H1 (cell line): ENCODE results near the gene COPS9. TPM values are rescaled to one million over a fixed set of nuclear protein-coding genes. Genes with fewer than 3 reads are reported as not detected.

Experiments
- CTCF ChIA-PET: fragments of 300-600 bp; sonication (Branson Sonifier 250); formaldehyde crosslinking; loops from one replicate; lab custom pipeline; 2021; ENCODE audit not compliant: partially characterized antibody; lab: Charles Lee
- POLR2A ChIA-PET: fragments of 300-600 bp; sonication (Branson Sonifier 250); formaldehyde crosslinking; loops from one replicate; lab custom pipeline; 2021; ENCODE audit warnings: inconsistent platforms; ENCODE audit not compliant: partially characterized antibody; lab: Charles Lee
- DNase-seq, 2 experiments: peaks; one replicate each; pipeline versions ENCODE4 v3.0.0 to v3.0.0-alpha.2; 2010 to 2022; ENCODE audit warnings: low spot score in 2 of 2, low read depth in 1 of 2, mixed read lengths in 1 of 2
- FAIRE-seq: peaks from 2 replicates; lab custom pipeline; 2011; peaks lifted over from hg19 to GRCh38; lab: Jason Lieb, UNC
- H2AFZ ChIP-seq: 2 replicates; pipeline ENCODE4 v1.8.1; 2012; ENCODE audit warnings: low read length, inconsistent platforms
- H2AK5ac ChIP-seq: 2 replicates; pipeline ENCODE4 v1.6.1; 2013; ENCODE audit warnings: low read depth, low read length
- H2BK120ac ChIP-seq: replicated peaks from 2 replicates; pipeline ENCODE3; 2013; ENCODE audit warnings: low read depth, low read length, inconsistent platforms
- H2BK12ac ChIP-seq: 2 replicates; pipeline ENCODE4 v1.6.1; 2013; ENCODE audit warnings: low read depth, low read length
- H2BK15ac ChIP-seq: 2 replicates; pipeline ENCODE4 v1.6.1; 2013; ENCODE audit warnings: low read length
- H2BK20ac ChIP-seq: 2 replicates; pipeline ENCODE4 v1.6.1; 2013; ENCODE audit warnings: low read length
- H2BK5ac ChIP-seq: 2 replicates; pipeline ENCODE4 v1.6.1; 2013; ENCODE audit warnings: low read depth, low read length
- H3K14ac ChIP-seq: 2 replicates; pipeline ENCODE4 v1.6.1; 2013; ENCODE audit warnings: inconsistent platforms; ENCODE audit not compliant: insufficient read length
- H3K18ac ChIP-seq: 2 replicates; pipeline ENCODE4 v1.6.1; 2013; ENCODE audit warnings: low read length; ENCODE audit errors: extremely low read depth
- H3K23ac ChIP-seq: 2 replicates; pipeline ENCODE4 v1.6.1; 2013; ENCODE audit warnings: inconsistent platforms; ENCODE audit not compliant: insufficient read length
- H3K23me2 ChIP-seq: 2 replicates; pipeline ENCODE4 v1.6.1; 2013; ENCODE audit warnings: low read depth, low read length
- H3K27ac ChIP-seq: 2 replicates; pipeline ENCODE4 v1.6.1; 2011; ENCODE audit warnings: low read depth, low read length, inconsistent platforms
- H3K27me3 ChIP-seq, 4 experiments: replicated peaks in 1 of 4; 1 replicate in 1 of 4; 2 replicates in 3 of 4; pipeline versions ENCODE4 v1.6.1 to v1.8.1; 2011 to 2013; ENCODE audit warnings: low read length in 3 of 4, mild to moderate bottlenecking in 3 of 4, inconsistent platforms in 2 of 4, mixed read lengths in 2 of 4, moderate library complexity in 1 of 4; ENCODE audit not compliant: control insufficient read depth in 3 of 4, insufficient read depth in 3 of 4; ENCODE audit errors: extremely low read depth in 1 of 4
- H3K36me3 ChIP-seq, 4 experiments: 2 replicates each; pipeline versions ENCODE4 v1.6.1 to v1.8.1; 2011 to 2013; ENCODE audit warnings: mild to moderate bottlenecking in 4 of 4, low read length in 3 of 4, moderate library complexity in 2 of 4, control low read depth in 1 of 4, inconsistent platforms in 1 of 4; ENCODE audit not compliant: insufficient read depth in 4 of 4, control insufficient read depth in 2 of 4
- H3K4ac ChIP-seq: replicated peaks from 2 replicates; pipeline ENCODE3; 2013; ENCODE audit warnings: low read length, low read depth, mixed read lengths, inconsistent platforms; ENCODE audit not compliant: insufficient read length
- H3K4me1 ChIP-seq, 4 experiments: replicated peaks in 1 of 4; 1 replicate in 1 of 4; 2 replicates in 3 of 4; pipeline versions ENCODE4 v1.6.1 to v1.8.1; 2011 to 2013; ENCODE audit warnings: low read length in 3 of 4, inconsistent platforms in 2 of 4, mixed read lengths in 1 of 4; ENCODE audit not compliant: insufficient read depth in 4 of 4, control insufficient read depth in 3 of 4
- H3K4me2 ChIP-seq, 2 experiments: 2 replicates each; pipeline versions ENCODE4 v1.6.1 to v1.8.1; 2011 to 2013; ENCODE audit warnings: low read depth in 2 of 2, low read length in 2 of 2, control low read depth in 1 of 2, inconsistent platforms in 1 of 2, mild to moderate bottlenecking in 1 of 2; ENCODE audit not compliant: insufficient read depth in 1 of 2
- H3K4me3 ChIP-seq, 4 experiments: fragments of 200-600, 300-600 bp in 1 of 4; sonication (generic), shearing (Covaris generic), sonication (Bioruptor Twin) in 1 of 4; 2 replicates each; pipeline versions ENCODE4 v1.5.1 to v1.8.1; 2011 to 2016; ENCODE audit warnings: low read length in 4 of 4, low read depth in 3 of 4, control low read depth in 2 of 4, inconsistent platforms in 2 of 4, mild to moderate bottlenecking in 2 of 4, mixed read lengths in 1 of 4, moderate library complexity in 1 of 4; ENCODE audit not compliant: insufficient read depth in 2 of 4; ENCODE audit errors: extremely low read depth in 1 of 4
- H3K56ac ChIP-seq: replicated peaks from 2 replicates; pipeline ENCODE3; 2013; ENCODE audit warnings: low read depth, mild to moderate bottlenecking, mixed read lengths, low read length, inconsistent platforms; ENCODE audit not compliant: insufficient read length
- H3K79me1 ChIP-seq: 2 replicates; pipeline ENCODE4 v1.6.1; 2013; ENCODE audit warnings: low read depth, low read length, control low read depth
- H3K79me2 ChIP-seq, 2 experiments: 2 replicates each; pipeline versions ENCODE4 v1.6.1 to v1.8.1; 2012 to 2013; ENCODE audit warnings: low read length in 2 of 2, mild to moderate bottlenecking in 2 of 2, inconsistent platforms in 1 of 2; ENCODE audit not compliant: insufficient read depth in 2 of 2, control insufficient read depth in 1 of 2
- H3K9ac ChIP-seq, 4 experiments: replicated peaks in 1 of 4; 1 replicate in 1 of 4; 2 replicates in 3 of 4; pipeline versions ENCODE4 v1.6.1 to v1.8.1; 2011 to 2013; ENCODE audit warnings: low read depth in 3 of 4, low read length in 3 of 4, control low read depth in 2 of 4, mild to moderate bottlenecking in 2 of 4, moderate library complexity in 2 of 4, inconsistent platforms in 1 of 4; ENCODE audit errors: extremely low read depth in 1 of 4
- H3K9me3 ChIP-seq, 2 experiments: 2 replicates each; pipeline versions ENCODE4 v1.6.1 to v1.8.1; 2012 to 2013; ENCODE audit warnings: mild to moderate bottlenecking in 2 of 2, moderate library complexity in 2 of 2, control low read depth in 1 of 2, inconsistent platforms in 1 of 2, low read depth in 1 of 2, low read length in 1 of 2, mixed read lengths in 1 of 2; ENCODE audit not compliant: insufficient read depth in 2 of 2
- H4K20me1 ChIP-seq, 2 experiments: replicated peaks in 1 of 2; 2 replicates each; pipeline versions ENCODE3 to v1.8.1; 2011 to 2013; ENCODE audit warnings: inconsistent platforms in 2 of 2, low read length in 2 of 2, mild to moderate bottlenecking in 1 of 2; ENCODE audit not compliant: insufficient read depth in 2 of 2, control insufficient read depth in 1 of 2
- H4K5ac ChIP-seq: 2 replicates; pipeline ENCODE4 v1.6.1; 2013; ENCODE audit warnings: low read length, low read depth, mixed read lengths, inconsistent platforms; ENCODE audit not compliant: insufficient read length
- H4K8ac ChIP-seq: 2 replicates; pipeline ENCODE4 v1.8.0; 2013; ENCODE audit warnings: mild to moderate bottlenecking, moderate library complexity, low read length, inconsistent platforms; ENCODE audit not compliant: insufficient read depth; ENCODE audit errors: extremely low read depth
- H4K91ac ChIP-seq: replicated peaks from 2 replicates; pipeline ENCODE3; 2013; ENCODE audit warnings: low read length, mixed read lengths, inconsistent platforms; ENCODE audit not compliant: insufficient read length
- E2F6 ChIP-seq: IDR thresholded peaks from 2 replicates; pipeline ENCODE4 v1.6.1; 2012; ENCODE audit warnings: inconsistent platforms
- HDAC2 ChIP-seq, 2 experiments: fragments of 300-600 bp in 1 of 2; sonication (generic) in 1 of 2; IDR thresholded peaks; 2 replicates each; pipeline ENCODE4 v1.6.1; 2011 to 2012; ENCODE audit warnings: low read depth in 2 of 2, low read length in 2 of 2, mild to moderate bottlenecking in 2 of 2, moderate library complexity in 2 of 2, borderline replicate concordance in 1 of 2, inconsistent platforms in 1 of 2
- KDM1A ChIP-seq: fragments of 200-600, 300-600 bp; sonication (generic); IDR thresholded peaks from 2 replicates; pipeline ENCODE4 v1.7.1; 2016; ENCODE audit warnings: mild to moderate bottlenecking, low read length, borderline replicate concordance
- POLR2AphosphoS5 ChIP-seq: IDR thresholded peaks from 2 replicates; pipeline ENCODE4 v1.6.1; 2011; ENCODE audit warnings: low read depth, low read length
- TBP ChIP-seq: IDR thresholded peaks from 2 replicates; pipeline ENCODE4 v1.6.1; 2011; ENCODE audit warnings: low read depth, low read length, improper control_type of control experiment
- TCF12 ChIP-seq: IDR thresholded peaks from 2 replicates; pipeline ENCODE4 v1.6.1; 2011; ENCODE audit warnings: low read depth, mild to moderate bottlenecking, low read length
- WGBS, 2 experiments: shearing (Covaris generic) in 1 of 2; methylation state at CpG; one replicate each; pipeline versions ENCODE4 v1.1.6 to v1.1.7; 2013 to 2015; ENCODE audit warnings: low lambda C conversion rate in 2 of 2, mixed read lengths in 2 of 2, inconsistent platforms in 1 of 2, low coverage in 1 of 2, missing lambda C conversion rate in 1 of 2; ENCODE audit not compliant: insufficient replicate concordance in 2 of 2, insufficient coverage in 1 of 2, insufficient read length in 1 of 2; ENCODE audit errors: extremely low coverage in 1 of 2, missing lambda C conversion rate in 1 of 2; 5-methylcytosine and 5-hydroxymethylcytosine counted together
- polyA plus RNA-seq, 7 experiments: library from polyadenylated mRNA; depleted of rRNA in 3 of 7; stranded (reverse) in 5 of 7; unstranded in 2 of 7; fragments of >200 nt in 5 of 7; fragments of 200-250 nt in 2 of 7; gene quantifications; 1 replicate in 5 of 7; 2 replicates in 1 of 7; 4 replicates in 1 of 7; pipeline versions ENCODE4 v1.2.1 to v1.2.3, GENCODE V29; 2011 to 2013; ENCODE audit warnings: missing spikeins in 2 of 7, mixed read lengths in 2 of 7
- total RNA-seq: library from RNA; stranded (reverse); fragmentation: NEBNext Ultra II Directional; extraction: Animal tissue kit (Norgen Biotek cat#: 25700); gene quantifications from 2 replicates; pipeline ENCODE4 v1.2.1, GENCODE V29; 2021

The COPS9 gene
- total and polyA plus RNA-seq, 2 of the 8 experiments (the other 6 are each of a cell fraction or from before 2014, with no cell fraction given): 154 to 234 TPM

- no peak overlapping the region for H2BK120ac ChIP-seq
- no peak overlapping the region for H3K27ac ChIP-seq
- H3K14ac ChIP-seq: no peak overlapping the region
- ChIA-PET CTCF (interaction anchor here (0.5 kb wide), 1 partner anchor 9 kb away, joined by 3 read pairs; no protein-coding TSS in a partner anchor), POLR2A (interaction anchor here (1.0 kb wide), 1 partner anchor 9 kb away, joined by 3 read pairs; no protein-coding TSS in a partner anchor)
- no peak overlapping the region for H2AK5ac ChIP-seq
- no peak overlapping the region for H3K18ac ChIP-seq
- no peak overlapping the region for H3K56ac ChIP-seq
- no peak overlapping the region for H3K4ac ChIP-seq
- H3K4me2 ChIP-seq: no peak overlapping the region
- no peak overlapping the region for H4K5ac ChIP-seq
- no peak overlapping the region for H2BK5ac ChIP-seq
- H3K4me3 ChIP-seq: no peak overlapping the region
- H3K27me3 ChIP-seq: no peaks in the 10 kb centered on the region
- H3K79me2 ChIP-seq: no peaks in the 10 kb centered on the region; a peak in 1 of 4 replicates
- no peak overlapping the region for H2AFZ ChIP-seq
- H3K79me1 ChIP-seq: no peaks in the 10 kb centered on the region
- H3K23ac ChIP-seq: no peak overlapping the region
- WGBS, 2 experiments: 89% methylated on average over 10 of the region's 10 CpGs; no CpG with 5 or more reads in 1 of the 2 experiments
- H2BK20ac ChIP-seq: no peak overlapping the region
- no peak for FAIRE-seq
- no peak overlapping the region for H4K91ac ChIP-seq
- H3K23me2 ChIP-seq: no peaks in the 10 kb centered on the region; the same call in 1 of the 2 replicates
- no peak overlapping the region for H2BK12ac ChIP-seq
- H2BK15ac ChIP-seq: no peak overlapping the region
- no peaks in the 10 kb centered on the region for H3K4me1 ChIP-seq
- H4K8ac ChIP-seq: no peak overlapping the region
- no peak overlapping the region for H3K9ac ChIP-seq
- TF ChIP-seq E2F6: no peak
- TF ChIP-seq POLR2AphosphoS5: no peak
- no peak for TF ChIP-seq HDAC2 (IDR thresholded peaks at IDR 0.05; ENCODE audit: borderline replicate concordance in 1 of 2, low read depth in 2 of 2, low read length in 2 of 2)
- no peak for TF ChIP-seq TBP
- TF ChIP-seq KDM1A: no peak
- no peak for TF ChIP-seq TCF12
- peaks cover 20 to 49% (median 40%) of the 10 kb centered on the region in 4 experiments for H3K36me3 ChIP-seq
- H4K20me1 ChIP-seq: peaks cover 3 to 6% of the 10 kb centered on the region in 2 experiments
- DNase-seq: no peak
- H3K9me3 ChIP-seq: no peaks in the 10 kb centered on the region
These were observed 9.4 kb downstream of the COPS9 start for GRCh38 chr2:240126731-240127130.
